Measurements from ENCODE around the gene SLC35G4.

Gene SLC35G4

DNA sequence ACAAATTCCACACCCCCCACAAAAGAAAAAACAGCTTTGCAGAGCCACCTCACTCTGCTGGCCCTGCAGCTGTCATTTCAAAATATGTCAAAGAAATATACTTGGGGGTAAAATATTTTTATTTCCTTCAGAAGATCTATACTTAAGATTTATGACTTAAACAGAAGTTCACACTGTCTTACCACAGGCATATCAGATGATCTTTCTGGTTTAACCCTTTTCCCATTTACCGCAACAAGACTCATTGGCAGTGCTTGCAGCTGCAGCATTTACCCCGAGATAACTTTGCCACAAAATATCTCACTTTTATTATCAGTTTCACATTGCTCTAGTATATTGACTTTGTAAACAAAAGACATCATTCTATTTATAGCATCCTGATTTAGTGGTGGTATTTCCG lies 21.6 kb upstream of the SLC35G4 start:
- Histone ChIP-seq H3K9me2 (ENCODE audit: low read depth, low read length) (no peaks in the 10 kb centered on the region), H3K4me2 (ENCODE audit: low read length) (no peak overlapping the region), H3K9me3 (ENCODE audit: low read length) (no peaks in the 10 kb centered on the region), H3K79me2 (ENCODE audit: insufficient read depth, low read length) (no peaks in the 10 kb centered on the region), H3F3A (ENCODE audit: insufficient read depth, low read length) (no peaks in the 10 kb centered on the region), H3K4me1 (ENCODE audit: insufficient read depth, low read length, severe bottlenecking) (no peaks in the 10 kb centered on the region), H4K20me1 (ENCODE audit: insufficient read depth, low read length) (no peaks in the 10 kb centered on the region), H3K36me3 (ENCODE audit: insufficient read depth, low read length) (no peaks in the 10 kb centered on the region), H2AFZ (ENCODE audit: low read length) (no peak overlapping the region), H3K27me3 (ENCODE audit: insufficient read depth, low read length) (peaks cover 8% of the 10 kb centered on the region), H3K9ac (ENCODE audit: low read length) (no peak overlapping the region), H3K27ac (ENCODE audit: low read depth, low read length, poor library complexity, severe bottlenecking) (no peak overlapping the region), H3K4me3 (ENCODE audit: low read depth, low read length, poor library complexity, severe bottlenecking) (no peak overlapping the region)
- no peak for TF ChIP-seq EZH2 (IDR thresholded peaks at IDR 0.05; ENCODE audit: borderline replicate concordance, low read length)
- TF ChIP-seq, protein P1, sequence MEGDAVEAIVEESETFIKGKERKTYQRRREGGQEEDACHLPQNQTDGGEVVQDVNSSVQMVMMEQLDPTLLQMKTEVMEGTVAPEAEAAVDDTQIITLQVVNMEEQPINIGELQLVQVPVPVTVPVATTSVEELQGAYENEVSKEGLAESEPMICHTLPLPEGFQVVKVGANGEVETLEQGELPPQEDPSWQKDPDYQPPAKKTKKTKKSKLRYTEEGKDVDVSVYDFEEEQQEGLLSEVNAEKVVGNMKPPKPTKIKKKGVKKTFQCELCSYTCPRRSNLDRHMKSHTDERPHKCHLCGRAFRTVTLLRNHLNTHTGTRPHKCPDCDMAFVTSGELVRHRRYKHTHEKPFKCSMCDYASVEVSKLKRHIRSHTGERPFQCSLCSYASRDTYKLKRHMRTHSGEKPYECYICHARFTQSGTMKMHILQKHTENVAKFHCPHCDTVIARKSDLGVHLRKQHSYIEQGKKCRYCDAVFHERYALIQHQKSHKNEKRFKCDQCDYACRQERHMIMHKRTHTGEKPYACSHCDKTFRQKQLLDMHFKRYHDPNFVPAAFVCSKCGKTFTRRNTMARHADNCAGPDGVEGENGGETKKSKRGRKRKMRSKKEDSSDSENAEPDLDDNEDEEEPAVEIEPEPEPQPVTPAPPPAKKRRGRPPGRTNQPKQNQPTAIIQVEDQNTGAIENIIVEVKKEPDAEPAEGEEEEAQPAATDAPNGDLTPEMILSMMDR (IDR thresholded peaks at IDR 0.05; ENCODE audit: low read length), result no peak

DNA sequence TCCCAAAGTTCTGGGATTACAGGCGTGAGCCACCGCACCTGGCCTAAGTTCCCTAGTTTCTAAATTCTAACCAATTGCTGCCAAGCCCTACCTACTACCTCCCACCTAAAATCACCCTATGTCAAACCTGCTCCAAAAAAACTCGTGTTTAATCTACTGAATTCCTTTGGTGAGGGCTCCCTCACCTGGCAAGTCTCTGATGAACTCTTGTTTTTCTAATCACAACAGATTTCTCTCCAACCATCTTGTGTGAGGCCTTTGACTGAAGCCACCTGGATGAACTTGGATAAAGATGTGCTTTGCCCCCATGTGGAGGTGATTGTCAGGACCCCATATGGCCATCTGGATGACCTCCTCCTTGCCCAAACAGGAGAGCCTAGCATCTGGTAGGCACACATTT lies 17.4 kb upstream of the SLC35G4 start:
- Histone ChIP-seq H3F3A (ENCODE audit: insufficient read depth, low read length) (no peaks in the 10 kb centered on the region), H3K79me2 (ENCODE audit: insufficient read depth, low read length) (no peaks in the 10 kb centered on the region), H4K20me1 (ENCODE audit: insufficient read depth, low read length) (no peaks in the 10 kb centered on the region), H3K4me1 (ENCODE audit: insufficient read depth, low read length, severe bottlenecking) (no peaks in the 10 kb centered on the region), H3K9me2 (ENCODE audit: low read depth, low read length) (no peaks in the 10 kb centered on the region), H2AFZ (ENCODE audit: low read length) (no peak overlapping the region), H3K36me3 (ENCODE audit: insufficient read depth, low read length) (no peaks in the 10 kb centered on the region), H3K9me3 (ENCODE audit: low read length) (no peaks in the 10 kb centered on the region), H3K27me3 (ENCODE audit: insufficient read depth, low read length) (peaks cover 8% of the 10 kb centered on the region), H3K27ac (ENCODE audit: low read depth, low read length, poor library complexity, severe bottlenecking) (no peak overlapping the region), H3K9ac (ENCODE audit: low read length) (no peak overlapping the region), H3K4me2 (ENCODE audit: low read length) (no peak overlapping the region), H3K4me3 (ENCODE audit: low read depth, low read length, poor library complexity, severe bottlenecking) (no peak overlapping the region)
- TF ChIP-seq, protein P1 (IDR thresholded peaks at IDR 0.05; ENCODE audit: low read length), result peak; percentile 25; the same call in 1 of the 2 replicates
- no peak for TF ChIP-seq EZH2 (IDR thresholded peaks at IDR 0.05; ENCODE audit: borderline replicate concordance, low read length)

DNA sequence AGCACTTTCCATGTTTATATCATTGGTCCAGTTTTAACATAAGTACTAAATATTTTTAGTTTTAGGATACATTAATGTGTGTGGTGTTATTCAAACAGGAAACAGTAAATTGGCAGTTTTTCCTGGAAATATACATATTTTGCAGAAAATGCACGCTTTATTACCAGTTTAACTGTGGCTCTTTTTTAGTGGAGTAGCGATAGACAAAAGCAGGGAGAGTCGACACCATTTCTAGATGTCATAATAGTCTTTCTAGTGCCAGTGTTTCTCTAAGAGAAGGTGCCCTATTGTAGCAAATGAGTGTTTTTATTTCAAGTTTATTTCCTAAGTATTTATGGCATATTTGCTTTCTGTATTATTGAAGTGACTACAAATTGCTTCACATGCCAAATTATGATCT lies 9.1 kb upstream of the SLC35G4 start:
- no peaks in the 10 kb centered on the region for H3K27me3 ChIP-seq (ENCODE audit: insufficient read depth, low read length)
- H2AFZ ChIP-seq (ENCODE audit: low read length), result no peak overlapping the region
- H3K4me1 ChIP-seq (ENCODE audit: insufficient read depth, low read length, severe bottlenecking), result no peaks in the 10 kb centered on the region
- TF ChIP-seq, protein P1 (IDR thresholded peaks at IDR 0.05; ENCODE audit: low read length), result no peak
- no peak for TF ChIP-seq EZH2 (IDR thresholded peaks at IDR 0.05; ENCODE audit: borderline replicate concordance, low read length)
- no peaks in the 10 kb centered on the region for H3K9me2 ChIP-seq (ENCODE audit: low read depth, low read length)
- no peak overlapping the region for H3K27ac ChIP-seq (ENCODE audit: low read depth, low read length, poor library complexity, severe bottlenecking)
- H3K4me3 ChIP-seq (ENCODE audit: low read depth, low read length, poor library complexity, severe bottlenecking), result no peak overlapping the region
- no peaks in the 10 kb centered on the region for H3F3A ChIP-seq (ENCODE audit: insufficient read depth, low read length)
- H3K9ac ChIP-seq (ENCODE audit: low read length), result no peak overlapping the region
- no peak overlapping the region for H3K4me2 ChIP-seq (ENCODE audit: low read length)
- no peaks in the 10 kb centered on the region for H3K36me3 ChIP-seq (ENCODE audit: insufficient read depth, low read length)
- H4K20me1 ChIP-seq (ENCODE audit: insufficient read depth, low read length), result no peaks in the 10 kb centered on the region
- no peaks in the 10 kb centered on the region for H3K9me3 ChIP-seq (ENCODE audit: low read length)
- H3K79me2 ChIP-seq (ENCODE audit: insufficient read depth, low read length), result no peaks in the 10 kb centered on the region

Data from OCI-LY1 (cell line).